GM18519 (cell line): ENCODE measurements around the gene PLAC1.

Experiments used
- ATAC-seq: cut with Tn5 transposase; IDR thresholded peaks from one replicate; pipeline ENCODE4 v1.9.1; 2021; ENCODE audit warnings: mild to moderate bottlenecking, moderate library complexity; ENCODE audit not compliant: unreplicated experiment, low FRiP score

PLAC1 gene

DNA sequence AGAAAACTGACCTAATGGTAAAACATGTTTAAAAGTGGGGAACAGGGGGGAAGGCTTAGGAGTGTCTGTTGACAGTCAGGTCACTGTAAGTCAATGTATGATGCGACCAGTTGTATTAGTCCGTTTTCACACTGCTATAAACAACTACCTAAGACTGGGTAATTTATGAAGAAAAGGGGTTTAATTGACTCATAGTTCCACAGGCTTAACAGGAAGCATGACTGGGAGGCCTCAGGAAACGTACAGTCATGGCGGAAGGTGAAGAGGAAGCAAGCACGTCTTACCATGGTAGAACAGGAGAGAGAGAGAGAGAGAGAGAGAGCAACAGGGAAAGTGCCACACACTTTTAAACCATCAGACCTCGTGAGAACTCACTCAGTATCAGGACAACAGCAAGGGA is 13.0 kb upstream of the PLAC1 start:
- ATAC-seq: no peak

DNA sequence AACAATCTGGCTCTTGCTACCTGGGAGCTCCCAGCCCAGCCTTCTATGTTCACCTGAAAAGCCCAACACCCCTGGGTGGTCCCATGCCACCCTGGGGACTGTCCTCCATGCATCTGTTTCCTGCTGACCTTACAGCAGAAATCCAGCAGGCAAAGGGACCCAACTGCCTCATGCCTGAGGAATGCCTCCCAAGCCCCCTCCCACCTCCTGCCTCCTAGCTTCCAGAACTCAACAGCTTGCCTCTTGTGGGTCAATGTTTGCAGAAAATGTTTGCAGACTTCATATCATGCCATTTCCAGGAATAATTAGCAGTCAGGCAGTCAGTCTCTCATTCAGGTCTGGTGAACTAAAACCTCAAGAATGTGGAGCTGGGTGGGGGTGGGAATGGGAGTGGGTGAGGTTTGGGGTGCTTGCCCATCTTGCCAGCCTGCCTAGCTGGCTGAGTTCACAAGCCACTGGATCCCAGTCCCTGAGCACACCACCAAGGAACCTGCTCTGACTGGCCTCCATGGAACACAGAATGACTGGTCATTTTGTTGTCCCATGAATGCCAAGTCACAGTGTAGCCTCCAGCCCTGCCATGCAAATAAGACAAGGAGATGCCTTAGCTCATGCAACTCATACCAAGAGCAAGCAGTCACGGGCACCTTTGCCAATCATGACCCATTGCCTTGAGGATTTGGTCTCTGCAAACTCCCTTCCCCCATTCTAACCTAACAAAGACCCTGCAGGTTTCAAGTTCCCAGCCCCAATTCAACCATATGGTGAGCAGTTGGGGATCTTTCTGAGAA is 12.1 kb upstream of the PLAC1 start:
- no peak for ATAC-seq

DNA sequence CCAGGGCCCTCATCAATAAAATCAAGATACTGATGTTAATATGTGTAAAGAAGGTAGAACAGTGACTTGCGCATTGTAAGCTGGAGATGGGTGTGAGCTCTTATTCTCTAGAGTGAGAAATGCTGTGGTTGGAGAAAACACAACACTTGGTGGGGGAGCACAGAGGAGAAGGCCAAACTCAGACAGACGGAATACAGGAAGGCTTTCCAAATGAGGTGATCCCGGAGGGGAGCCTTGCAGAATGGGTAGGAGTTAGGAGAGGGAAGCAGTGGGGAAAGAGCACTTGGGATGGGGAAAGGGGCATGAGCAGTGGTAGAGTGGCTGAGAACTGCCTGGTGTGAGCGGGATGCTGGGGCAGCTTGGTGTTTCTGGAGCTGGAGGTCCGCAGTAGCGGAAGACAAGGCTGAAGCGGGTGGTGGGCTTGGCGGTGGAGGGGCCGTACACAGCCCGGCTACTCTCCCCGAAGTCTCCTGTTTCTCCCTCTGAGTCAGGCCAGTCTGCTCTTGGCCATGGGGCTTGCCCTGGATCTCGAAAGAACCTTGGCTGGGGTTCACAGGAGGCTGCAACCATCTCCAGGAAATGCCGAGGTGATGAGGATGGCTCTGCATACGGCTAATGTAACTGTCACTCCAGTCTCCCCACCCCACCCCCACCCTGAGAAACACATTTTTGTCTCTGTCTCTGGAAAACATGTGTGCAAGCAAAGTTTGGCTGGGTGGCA is 11.3 kb upstream of the PLAC1 start:
- no peak for ATAC-seq

GRCh38 chrX:134664202-134664601 is 5.9 kb upstream of the PLAC1 start:
- no peak for ATAC-seq

DNA sequence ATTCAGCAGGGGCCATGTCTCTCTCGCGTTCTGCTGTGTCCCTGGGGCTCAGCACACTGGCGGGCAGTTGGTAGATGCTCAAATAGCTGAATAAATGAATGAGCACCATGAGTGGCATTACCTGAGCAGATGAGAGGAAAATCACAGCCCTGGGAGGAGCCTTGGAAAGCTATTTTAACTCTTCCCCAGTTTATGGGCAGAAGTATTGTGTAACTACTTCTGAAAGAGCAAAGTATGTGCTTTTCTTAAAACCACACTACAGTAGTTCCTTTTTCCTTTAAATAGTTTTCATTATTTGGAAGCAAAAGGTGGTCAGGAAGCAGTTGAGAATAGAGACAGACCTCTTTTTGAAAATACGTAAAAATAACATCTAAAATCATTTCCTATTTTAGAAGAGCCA is 3.0 kb upstream of the PLAC1 start:
- no peak for ATAC-seq

DNA sequence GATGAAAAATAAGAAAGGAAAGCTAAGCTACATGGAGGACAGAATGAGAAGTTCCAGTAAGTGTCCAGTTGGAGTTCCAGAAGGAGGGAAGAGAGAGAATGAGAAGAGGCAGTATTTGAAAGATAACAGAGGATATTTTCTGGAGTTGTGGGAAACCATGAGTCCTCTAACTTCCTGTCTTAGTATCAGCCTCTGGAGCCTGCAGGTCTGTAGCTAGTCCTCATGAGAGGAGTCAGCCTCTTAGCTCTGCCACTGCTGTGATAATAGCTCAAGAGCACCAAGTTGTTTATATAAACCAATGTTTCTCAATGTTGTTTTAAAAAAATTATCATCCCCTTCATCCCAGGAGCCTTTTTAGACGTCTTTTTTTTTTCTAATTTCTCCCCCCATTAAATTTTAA is 2.4 kb upstream of the PLAC1 start:
- no peak for ATAC-seq

DNA sequence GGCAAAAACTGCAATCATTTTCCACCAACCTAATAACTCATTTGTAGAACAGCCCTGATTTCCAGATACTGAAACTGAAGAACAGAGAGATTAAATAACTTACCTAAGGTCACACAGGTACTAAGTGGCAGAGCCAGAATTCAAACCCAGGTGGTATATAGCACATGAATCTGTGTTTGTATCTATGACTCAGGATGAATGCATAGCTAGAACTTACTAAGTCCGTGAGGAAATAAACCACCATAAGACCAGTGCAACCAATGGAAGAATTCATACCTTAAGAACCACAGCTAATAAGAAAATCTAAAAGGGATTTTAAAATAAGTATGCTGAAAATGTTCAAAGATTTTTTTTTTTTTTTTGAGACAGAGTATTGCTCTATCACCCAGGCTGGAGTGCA is 1.5 kb upstream of the PLAC1 start:
- no peak for ATAC-seq

DNA sequence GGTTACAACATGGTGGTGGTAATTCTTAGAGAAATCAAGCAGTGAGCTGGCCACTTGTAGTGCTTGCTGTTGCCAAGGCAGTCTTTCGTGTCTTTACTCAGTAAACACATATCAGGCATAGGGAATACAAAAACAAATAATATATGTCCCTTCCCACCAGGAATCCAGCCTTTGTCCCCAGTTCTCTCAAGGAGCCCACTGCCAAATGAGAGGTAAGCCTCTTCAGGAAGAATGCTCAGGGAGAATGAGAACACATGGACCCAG is 421 bp upstream of the PLAC1 start:
- ATAC-seq: no peak

DNA sequence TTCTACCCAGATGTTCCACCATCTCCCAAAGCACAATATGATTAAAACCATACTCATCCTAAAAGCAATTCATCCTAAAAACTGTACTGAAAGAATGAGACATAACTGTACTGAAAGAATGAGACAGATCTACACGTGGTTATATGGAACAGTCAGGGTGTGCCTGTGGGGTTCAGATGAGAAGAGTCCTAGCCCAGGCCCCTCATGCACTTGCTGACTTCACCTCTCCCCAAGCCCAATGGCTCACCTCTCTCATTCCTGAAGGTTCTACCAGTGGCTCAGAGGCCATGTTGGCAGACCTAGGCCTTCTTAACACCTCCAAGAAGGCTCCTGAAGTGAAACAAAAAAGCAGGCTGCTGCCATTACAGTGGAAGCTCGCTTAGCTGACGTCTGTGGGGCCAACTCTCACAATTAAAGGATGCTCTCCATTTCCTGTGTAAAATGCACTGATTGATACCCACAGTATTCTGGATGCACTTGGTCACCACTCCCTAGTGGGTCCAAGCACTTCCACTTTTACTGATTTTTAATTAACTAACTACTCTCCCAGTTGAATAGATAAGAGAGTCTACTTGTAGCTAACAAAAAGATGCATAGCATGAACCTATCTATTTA is 3.8 kb downstream of the PLAC1 start:
- ATAC-seq: no peak

DNA sequence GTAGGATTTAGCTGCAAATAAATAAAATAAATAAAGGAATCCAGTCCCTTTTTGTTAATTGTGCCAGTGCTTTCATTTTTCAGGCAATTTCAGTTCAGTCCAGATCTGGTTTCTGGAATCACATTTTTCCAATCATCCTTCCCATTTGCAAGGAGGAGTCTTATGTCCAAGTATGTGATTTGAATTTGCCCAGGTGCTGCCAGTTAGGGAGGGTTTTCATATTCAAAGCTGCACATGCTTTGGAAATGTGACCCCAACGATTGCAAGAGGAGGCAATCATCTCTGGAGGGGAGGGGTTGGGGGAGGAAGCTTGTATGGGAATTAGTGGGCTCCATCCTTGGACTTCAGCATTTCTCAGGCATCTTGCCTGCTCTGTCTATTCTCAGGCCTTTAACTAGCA is 4.4 kb downstream of the PLAC1 start:
- no peak for ATAC-seq

- no peak for ATAC-seq
Observed at GRCh38 chrX:134650701-134651100, 7.6 kb downstream of the PLAC1 start.

- no peak for ATAC-seq
Observed at GRCh38 chrX:134649770-134650169, 8.5 kb downstream of the PLAC1 start.

- no peak for ATAC-seq
Observed at GRCh38 chrX:134647477-134647877, 10.8 kb downstream of the PLAC1 start.

DNA sequence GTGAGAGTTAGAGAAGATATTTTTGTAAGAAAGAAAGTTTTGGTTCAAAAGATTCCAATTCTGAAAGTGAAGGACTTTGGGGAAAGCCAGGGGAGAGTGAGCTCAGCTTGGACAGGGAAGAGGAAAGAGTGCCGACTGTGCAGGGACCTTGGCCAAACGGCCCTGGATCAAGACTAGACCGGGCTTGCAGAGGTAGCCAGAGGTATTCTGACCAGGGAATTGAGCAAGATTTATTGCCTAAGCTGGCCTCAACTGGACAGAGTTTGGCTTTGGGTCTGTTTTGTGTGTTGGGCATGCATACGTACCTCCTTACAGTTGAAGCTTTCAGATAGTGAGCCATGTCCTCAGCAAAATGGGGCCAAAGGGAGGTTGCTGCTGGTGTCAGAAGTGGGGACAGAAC is 11.6 kb downstream of the PLAC1 start:
- ATAC-seq: no peak

DNA sequence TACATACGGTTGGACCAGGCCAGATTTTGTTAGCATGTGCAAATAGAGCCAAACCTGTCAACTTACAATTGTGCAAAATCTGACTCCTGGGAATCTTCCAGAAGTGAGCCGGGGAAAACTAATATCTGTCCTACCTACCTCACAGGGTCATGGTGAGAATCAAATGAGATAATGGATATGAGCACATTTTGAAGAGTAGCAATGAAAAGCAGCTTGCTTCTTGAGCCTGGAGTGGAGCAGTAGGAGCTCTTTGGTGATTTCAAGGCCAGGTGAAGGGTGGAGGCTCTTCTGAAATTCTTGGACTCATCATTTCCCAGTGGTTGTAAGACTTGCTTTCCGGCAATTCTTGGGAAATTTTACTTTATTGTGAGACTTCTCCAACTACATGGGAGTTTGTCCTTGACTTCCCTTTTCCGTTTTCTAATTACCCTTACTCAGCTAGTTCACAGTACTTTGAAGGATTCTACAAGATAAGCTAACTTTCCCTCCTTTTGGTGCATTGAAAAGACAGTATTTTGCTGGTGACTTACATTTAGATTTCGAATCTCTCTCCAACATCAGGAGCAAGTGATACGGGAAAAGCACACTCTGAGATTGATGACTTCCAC is 12.2 kb downstream of the PLAC1 start:
- no peak for ATAC-seq

- no peak for ATAC-seq
Observed at GRCh38 chrX:134642386-134642785, 15.9 kb downstream of the PLAC1 start.

DNA sequence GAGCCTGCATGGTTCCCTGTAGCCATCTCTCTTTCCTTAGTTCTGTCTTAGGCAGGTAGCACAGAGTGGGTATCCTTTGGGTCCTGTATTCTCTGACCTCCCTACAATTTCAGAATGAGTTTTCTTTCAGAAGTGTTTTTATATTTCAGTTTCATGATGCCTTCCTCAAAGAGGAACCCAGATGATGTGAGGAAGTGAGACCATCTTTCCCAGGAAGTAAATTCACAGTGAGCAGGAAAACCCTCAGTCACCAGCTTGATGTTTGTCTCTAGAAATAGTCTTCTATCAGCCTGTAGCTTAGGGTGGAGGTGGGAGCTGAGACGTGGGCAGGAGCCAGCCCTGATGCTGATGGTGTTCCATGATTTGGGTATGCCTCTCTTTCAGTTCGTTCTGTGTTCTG is 16.9 kb downstream of the PLAC1 start:
- no peak for ATAC-seq

DNA sequence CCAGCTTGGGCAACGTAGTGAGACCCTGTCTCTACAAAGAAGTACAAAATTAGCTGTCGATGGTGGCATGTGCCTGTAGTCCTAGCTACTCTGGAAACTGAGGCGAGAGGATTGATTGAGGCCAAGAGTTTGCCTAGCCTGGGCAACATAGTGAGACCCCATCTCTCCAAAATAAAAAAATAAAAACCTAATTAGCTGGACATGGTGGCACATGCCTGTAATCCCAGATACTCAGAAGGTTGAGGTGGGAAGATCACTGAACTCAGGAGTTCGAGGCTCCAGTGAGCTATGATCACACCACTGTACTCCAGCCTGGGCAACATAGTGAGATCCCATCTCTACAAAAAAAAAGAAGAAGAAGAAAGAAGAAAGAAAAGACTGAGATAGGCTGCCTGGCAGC is 17.4 kb downstream of the PLAC1 start:
- no peak for ATAC-seq

DNA sequence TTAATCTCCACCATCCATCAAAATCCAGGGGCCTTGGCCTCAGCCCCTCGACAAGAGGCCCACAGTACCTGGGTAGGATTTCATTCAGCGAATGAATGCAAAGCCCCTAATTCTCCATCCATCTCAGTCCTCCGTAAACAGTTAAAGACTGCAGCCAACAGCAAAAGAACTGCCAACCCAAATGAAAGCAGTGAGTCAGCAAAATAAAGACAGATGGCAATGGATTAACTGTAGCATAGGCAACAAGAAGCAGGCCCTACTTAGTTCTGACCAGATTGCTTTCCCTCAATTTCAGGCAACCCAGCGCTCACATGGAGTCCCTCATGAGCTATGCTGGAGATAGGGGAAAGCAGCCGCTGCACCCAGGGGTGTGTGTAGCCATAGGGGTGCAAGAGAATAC is 21.4 kb downstream of the PLAC1 start:
- ATAC-seq: no peak

GRCh38 chrX:134634691-134635090 is 23.6 kb downstream of the PLAC1 start:
- peak; percentile 95 for ATAC-seq

- no peak for ATAC-seq
Observed at GRCh38 chrX:134633832-134634231, 24.4 kb downstream of the PLAC1 start.

- ATAC-seq: no peak
Observed at GRCh38 chrX:134633394-134633793, 24.9 kb downstream of the PLAC1 start.
